ENCODE results near the gene TTC21B. TPM values are rescaled to one million over a fixed set of nuclear protein-coding genes. Genes with fewer than 3 reads are reported as not detected.

TTC21B gene
- total and polyA plus RNA-seq, 2 of the 8 experiments (the other 6 are each of a cell fraction or from before 2014, with no cell fraction given): 6.9 to 20.8 TPM

- H3K56ac ChIP-seq (replicated peaks; ENCODE audit: insufficient read length, low read depth, low read length): no peak overlapping the region
- H3K4me2 ChIP-seq (ENCODE audit: insufficient read depth in 1 of 2, low read depth in 2 of 2, low read length in 2 of 2): no peak overlapping the region
- H3K4me1 ChIP-seq (replicated peaks in 1 of 4; ENCODE audit: control insufficient read depth in 3 of 4, insufficient read depth in 4 of 4, low read length in 3 of 4): no peaks in the 10 kb centered on the region
- no peak for DNase-seq (ENCODE audit: low read depth in 1 of 2, low spot score in 2 of 2)
- no peaks in the 10 kb centered on the region for H3K23me2 ChIP-seq (ENCODE audit: low read depth, low read length)
- no peak overlapping the region for H2BK20ac ChIP-seq (ENCODE audit: low read length)
- no peak for FAIRE-seq
- no peak overlapping the region for H3K18ac ChIP-seq (ENCODE audit: extremely low read depth, low read length)
- H2AK5ac ChIP-seq (ENCODE audit: low read depth, low read length): no peak overlapping the region
- H3K9me3 ChIP-seq (ENCODE audit: insufficient read depth in 2 of 2, low read depth in 1 of 2, low read length in 1 of 2): no peaks in the 10 kb centered on the region
- H2BK120ac ChIP-seq (replicated peaks; ENCODE audit: low read depth, low read length): no peak overlapping the region
- no peak overlapping the region for H2BK15ac ChIP-seq (ENCODE audit: low read length)
- ChIA-PET POLR2A (ENCODE audit: partially characterized antibody) (interaction anchor here (0.6 kb wide), 1 partner anchor 119 kb away, joined by 3 read pairs; no protein-coding TSS in a partner anchor), CTCF (ENCODE audit: partially characterized antibody) (interaction anchor here (0.7 kb wide), 1 partner anchor 341 kb away, joined by 3 read pairs; no protein-coding TSS in a partner anchor)
- H2BK5ac ChIP-seq (ENCODE audit: low read depth, low read length): no peak overlapping the region
- no peak overlapping the region for H4K8ac ChIP-seq (ENCODE audit: extremely low read depth, insufficient read depth, low read length)
- H3K14ac ChIP-seq (ENCODE audit: insufficient read length): no peak overlapping the region
- no peak overlapping the region for H3K9ac ChIP-seq (replicated peaks in 1 of 4; ENCODE audit: extremely low read depth in 1 of 4, low read depth in 3 of 4, low read length in 3 of 4)
- H4K5ac ChIP-seq (ENCODE audit: insufficient read length, low read depth, low read length): no peak overlapping the region
- no peaks in the 10 kb centered on the region; a peak in 1 of 8 replicates for H3K36me3 ChIP-seq (ENCODE audit: control insufficient read depth in 2 of 4, insufficient read depth in 4 of 4, low read length in 3 of 4)
- TF ChIP-seq ATF2 (IDR thresholded peaks at IDR 0.05; ENCODE audit: low read length): no peak
- TF ChIP-seq SRF (IDR thresholded peaks at IDR 0.05; ENCODE audit: low read depth, low read length): no peak
- no peak for TF ChIP-seq POU5F1 (IDR thresholded peaks at IDR 0.05; ENCODE audit: low read depth, low read length)
- TF ChIP-seq E2F6 (IDR thresholded peaks at IDR 0.05): no peak
- no peak for TF ChIP-seq TBP (IDR thresholded peaks at IDR 0.05; ENCODE audit: low read depth, low read length)
- no peak for TF ChIP-seq FOSL1 (IDR thresholded peaks at IDR 0.05; ENCODE audit: insufficient read depth, low read depth, low read length)
- no peak for TF ChIP-seq GTF2F1 (IDR thresholded peaks at IDR 0.05; ENCODE audit: borderline replicate concordance, low read depth, low read length)
- no peak for TF ChIP-seq CEBPB (IDR thresholded peaks at IDR 0.05; ENCODE audit: low read depth, low read length)
- TF ChIP-seq CHD2 (IDR thresholded peaks at IDR 0.05; ENCODE audit: low read length): no peak
- TF ChIP-seq RFX5 (IDR thresholded peaks at IDR 0.05; ENCODE audit: borderline replicate concordance, low read depth, low read length): no peak
- TF ChIP-seq ASH2L (IDR thresholded peaks at IDR 0.05; ENCODE audit: low read length): no peak
- no peak for TF ChIP-seq SP2 (IDR thresholded peaks at IDR 0.05; ENCODE audit: low read length)
- TF ChIP-seq GABPA (IDR thresholded peaks at IDR 0.05; ENCODE audit: borderline replicate concordance, insufficient read depth, low read length): no peak
- no peaks in the 10 kb centered on the region for H3K79me1 ChIP-seq (ENCODE audit: low read depth, low read length)
- H2AFZ ChIP-seq (ENCODE audit: low read length): no peak overlapping the region
- no peak overlapping the region for H3K4ac ChIP-seq (replicated peaks; ENCODE audit: insufficient read length, low read depth, low read length)
- no peak overlapping the region for H4K91ac ChIP-seq (replicated peaks; ENCODE audit: insufficient read length, low read length)
- no peak overlapping the region for H3K4me3 ChIP-seq (ENCODE audit: extremely low read depth in 1 of 4, insufficient read depth in 2 of 4, low read depth in 3 of 4, low read length in 4 of 4)
- H3K23ac ChIP-seq (ENCODE audit: insufficient read length): no peak overlapping the region
- no peaks in the 10 kb centered on the region for H3K79me2 ChIP-seq (ENCODE audit: control insufficient read depth in 1 of 2, insufficient read depth in 2 of 2, low read length in 2 of 2)
- no peak overlapping the region for H2BK12ac ChIP-seq (ENCODE audit: low read depth, low read length)
- H3K27me3 ChIP-seq (replicated peaks in 1 of 4; ENCODE audit: control insufficient read depth in 3 of 4, extremely low read depth in 1 of 4, insufficient read depth in 3 of 4, low read length in 3 of 4): no peaks in the 10 kb centered on the region
- no peaks in the 10 kb centered on the region for H4K20me1 ChIP-seq (replicated peaks in 1 of 2; ENCODE audit: control insufficient read depth in 1 of 2, insufficient read depth in 2 of 2, low read length in 2 of 2)
- 91% methylated on average over 4 of the region's 4 CpGs; no CpG with 5 or more reads in 1 of the 2 experiments for WGBS, 2 experiments (ENCODE audit: extremely low coverage in 1 of 2, insufficient coverage in 1 of 2, insufficient read length in 1 of 2, insufficient replicate concordance in 2 of 2, low coverage in 1 of 2, low lambda C conversion rate in 2 of 2, missing lambda C conversion rate in 1 of 2)
- H3K27ac ChIP-seq (ENCODE audit: low read depth, low read length): no peak overlapping the region
Observed at GRCh38 chr2:165868211-165868610, 85.4 kb downstream of the TTC21B start.
